Chondrocyte (in vitro differentiated cells): Measurements from ENCODE around the gene IMPDH2. TPM values are rescaled to one million over a fixed set of nuclear protein-coding genes. Genes with fewer than 3 reads are reported as not detected.

Experiments
- DNase-seq: peaks from one replicate; pipeline ENCODE4 v3.0.0; 2021; ENCODE audit warnings: mixed read lengths, low spot score
- H3K27ac Mint-ChIP-seq: one replicate; pipeline ENCODE4 v1.8.0; 2021; ENCODE audit warnings: mild to moderate bottlenecking, moderate library complexity, mixed read lengths; ENCODE audit not compliant: unreplicated experiment
- H3K27me3 Mint-ChIP-seq: 2 replicates; pipeline ENCODE4 v1.8.0; 2021; ENCODE audit warnings: low read depth, mixed read lengths
- H3K36me3 Mint-ChIP-seq: 2 replicates; pipeline ENCODE4 v1.8.0; 2021; ENCODE audit warnings: low read depth, mixed read lengths
- H3K4me1 Mint-ChIP-seq: 2 replicates; pipeline ENCODE4 v1.8.0; 2021; ENCODE audit warnings: low read depth, mild to moderate bottlenecking, mixed read lengths
- H3K4me3 Mint-ChIP-seq: one replicate; pipeline ENCODE4 v1.8.0; 2021; ENCODE audit warnings: mild to moderate bottlenecking, moderate library complexity, mixed read lengths; ENCODE audit not compliant: unreplicated experiment
- H3K9me3 Mint-ChIP-seq: 2 replicates; pipeline ENCODE4 v1.8.0; 2021; ENCODE audit warnings: low read depth, mixed read lengths
- total RNA-seq: library from RNA; stranded (reverse); gene quantifications from 3 replicates; pipeline ENCODE4 v1.2.1, GENCODE V29; 2021
- TF ChIP-seq, protein P1 (sequence below): fragments of 200-600 bp; sonication (generic); IDR thresholded peaks from 2 replicates; pipeline ENCODE4 v1.5.0; 2021; ENCODE audit warnings: antibody characterized with exemption, mild to moderate bottlenecking, moderate library complexity

Gene IMPDH2
- total RNA-seq, 1 donor from 2014 or later: 140 TPM

DNA sequence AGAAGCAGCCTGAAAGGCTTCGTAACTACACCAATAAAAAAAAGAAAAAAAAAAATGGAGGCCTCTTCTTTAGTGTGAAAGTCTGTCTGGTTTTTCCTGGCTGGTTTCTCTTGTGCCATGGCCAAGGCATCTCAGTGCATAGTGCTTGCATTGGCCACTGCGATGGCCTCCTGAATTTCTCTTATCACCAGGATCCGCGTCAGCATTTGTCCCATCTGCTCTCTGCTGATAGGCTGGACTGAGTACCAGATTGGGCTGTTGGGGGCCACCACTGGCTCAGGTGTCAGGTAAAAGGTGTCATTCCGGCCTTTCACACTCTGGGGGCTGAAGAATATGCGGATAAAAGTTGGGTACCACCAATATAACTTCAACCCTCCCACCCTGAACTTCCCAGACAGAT, 1.1 kb upstream of the IMPDH2 start:
- Mint-ChIP-seq H3K27ac (peak overlapping the region; percentile 51), H3K36me3 (peaks cover 26% of the 10 kb centered on the region), H3K27me3 (no peaks in the 10 kb centered on the region), H3K9me3 (no peaks in the 10 kb centered on the region), H3K4me1 (peaks cover 46% of the 10 kb centered on the region), H3K4me3 (no peak overlapping the region)
- TF ChIP-seq, protein P1, sequence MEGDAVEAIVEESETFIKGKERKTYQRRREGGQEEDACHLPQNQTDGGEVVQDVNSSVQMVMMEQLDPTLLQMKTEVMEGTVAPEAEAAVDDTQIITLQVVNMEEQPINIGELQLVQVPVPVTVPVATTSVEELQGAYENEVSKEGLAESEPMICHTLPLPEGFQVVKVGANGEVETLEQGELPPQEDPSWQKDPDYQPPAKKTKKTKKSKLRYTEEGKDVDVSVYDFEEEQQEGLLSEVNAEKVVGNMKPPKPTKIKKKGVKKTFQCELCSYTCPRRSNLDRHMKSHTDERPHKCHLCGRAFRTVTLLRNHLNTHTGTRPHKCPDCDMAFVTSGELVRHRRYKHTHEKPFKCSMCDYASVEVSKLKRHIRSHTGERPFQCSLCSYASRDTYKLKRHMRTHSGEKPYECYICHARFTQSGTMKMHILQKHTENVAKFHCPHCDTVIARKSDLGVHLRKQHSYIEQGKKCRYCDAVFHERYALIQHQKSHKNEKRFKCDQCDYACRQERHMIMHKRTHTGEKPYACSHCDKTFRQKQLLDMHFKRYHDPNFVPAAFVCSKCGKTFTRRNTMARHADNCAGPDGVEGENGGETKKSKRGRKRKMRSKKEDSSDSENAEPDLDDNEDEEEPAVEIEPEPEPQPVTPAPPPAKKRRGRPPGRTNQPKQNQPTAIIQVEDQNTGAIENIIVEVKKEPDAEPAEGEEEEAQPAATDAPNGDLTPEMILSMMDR: no peak
- DNase-seq: peak; percentile 52

DNA sequence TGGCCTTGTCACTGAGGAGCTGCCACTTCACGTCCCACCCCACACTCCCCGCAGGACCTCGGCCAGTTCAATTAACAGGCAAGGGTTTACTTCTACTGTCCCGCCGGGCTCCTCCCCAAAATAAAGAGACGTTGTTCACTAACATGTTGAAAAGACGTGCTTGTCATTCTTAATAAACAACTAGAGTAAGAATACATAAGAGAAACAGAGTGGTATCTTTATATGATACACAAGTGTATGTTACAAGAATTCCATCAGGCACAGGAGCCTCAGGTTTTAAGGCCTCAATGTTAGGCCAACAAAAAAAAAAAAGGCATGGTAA, 326 bp upstream of the IMPDH2 start:
- H3K4me1 Mint-ChIP-seq: peaks cover 47% of the 10 kb centered on the region
- TF ChIP-seq, protein P1: no peak
- no peak for DNase-seq
- no peaks in the 10 kb centered on the region for H3K27me3 Mint-ChIP-seq
- peaks cover 29% of the 10 kb centered on the region for H3K36me3 Mint-ChIP-seq
- no peaks in the 10 kb centered on the region for H3K9me3 Mint-ChIP-seq
- H3K4me3 Mint-ChIP-seq: peak overlapping the region; percentile 94
- peak overlapping the region; percentile 99 for H3K27ac Mint-ChIP-seq

DNA sequence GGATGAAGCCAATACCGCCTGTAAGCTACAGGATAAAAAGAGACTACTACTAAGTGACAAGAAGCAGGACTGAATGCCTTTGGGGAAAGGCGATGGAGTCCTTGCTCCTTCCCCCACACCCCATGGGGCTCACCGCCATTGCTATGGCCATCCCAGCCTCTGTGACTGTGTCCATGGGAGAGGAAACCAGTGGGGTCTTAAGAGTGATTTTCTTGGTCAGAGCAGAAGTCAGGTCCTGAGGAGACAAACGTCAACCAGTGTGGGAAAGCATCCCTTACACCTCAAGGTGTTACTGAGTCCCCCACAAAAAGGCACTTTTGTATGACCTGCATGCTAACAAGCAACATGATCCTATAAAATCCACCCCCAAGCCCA, 913 bp downstream of the IMPDH2 start:
- peaks cover 55% of the 10 kb centered on the region for H3K4me1 Mint-ChIP-seq
- TF ChIP-seq, protein P1: no peak

DNA sequence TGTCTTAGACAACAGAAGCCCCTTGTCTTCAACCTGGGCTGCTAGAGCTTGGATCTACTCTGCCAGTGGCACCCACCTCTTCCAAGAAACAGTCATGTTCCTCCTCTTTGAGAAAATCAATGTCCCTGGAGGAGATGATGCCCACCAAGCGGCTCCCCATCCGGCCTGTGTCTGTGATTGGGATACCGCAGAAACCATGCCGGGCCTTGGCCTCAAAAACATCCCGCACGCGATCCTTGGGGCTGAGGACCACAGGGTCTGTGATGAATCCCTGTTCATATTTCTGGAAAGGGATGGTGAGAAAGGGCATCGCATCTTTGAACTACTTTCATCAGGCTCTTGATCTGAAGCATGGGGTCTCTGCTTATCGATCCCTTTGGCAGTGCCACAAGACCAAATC, 1.6 kb downstream of the IMPDH2 start:
- Mint-ChIP-seq H3K27me3 (no peaks in the 10 kb centered on the region), H3K4me1 (peaks cover 55% of the 10 kb centered on the region), H3K36me3 (peaks cover 30% of the 10 kb centered on the region), H3K4me3 (no peak overlapping the region), H3K27ac (peak overlapping the region; percentile 80), H3K9me3 (no peaks in the 10 kb centered on the region)
- DNase-seq: peak; percentile 59
- TF ChIP-seq, protein P1: no peak

More for the DNA sequence above, 913 bp downstream of the IMPDH2 start:
- DNase-seq: peak; percentile 19
- H3K27ac Mint-ChIP-seq: peak overlapping the region; percentile 99
- peaks cover 33% of the 10 kb centered on the region for H3K36me3 Mint-ChIP-seq
- H3K4me3 Mint-ChIP-seq: peak overlapping the region; percentile 94
- no peaks in the 10 kb centered on the region for H3K9me3 Mint-ChIP-seq
- no peaks in the 10 kb centered on the region for H3K27me3 Mint-ChIP-seq

DNA sequence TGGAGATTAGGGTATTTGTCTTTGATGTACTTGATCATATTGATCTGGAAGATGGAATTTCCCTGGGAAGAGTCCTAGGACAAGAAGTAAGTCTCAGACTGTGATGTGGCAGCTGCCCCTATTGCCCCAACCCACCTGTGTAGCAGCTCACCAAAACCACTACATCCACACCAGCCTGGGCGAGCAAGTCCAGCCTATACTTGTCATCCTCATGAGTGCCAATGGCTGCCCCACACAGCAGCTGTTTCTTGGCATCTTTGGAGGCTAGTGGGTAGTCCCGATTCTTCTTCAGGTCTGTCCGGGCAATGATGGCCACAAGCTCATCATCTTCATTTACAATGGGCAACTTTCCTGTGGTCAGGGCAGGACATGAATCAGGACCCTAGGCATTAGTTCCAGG, 2.7 kb downstream of the IMPDH2 start:
- Mint-ChIP-seq H3K9me3 (no peaks in the 10 kb centered on the region), H3K4me1 (peaks cover 58% of the 10 kb centered on the region), H3K27ac (peak overlapping the region; percentile 80), H3K4me3 (no peak overlapping the region), H3K36me3 (peaks cover 24% of the 10 kb centered on the region), H3K27me3 (no peaks in the 10 kb centered on the region)
- peak; percentile 63 for DNase-seq
- TF ChIP-seq, protein P1: no peak
